Measurements from ENCODE around the gene NPLOC4.

GRCh38 chr17:81580481-81580880 is 56.4 kb downstream of the NPLOC4 start:
- TF ChIP-seq EZH2 (IDR thresholded peaks at IDR 0.05) = no peak
- TF ChIP-seq CTCF (IDR thresholded peaks at IDR 0.05) = no peak
- no peak for TF ChIP-seq EZH2phosphoT487 (IDR thresholded peaks at IDR 0.05)

All from neural progenitor cell (in vitro differentiated cells).